Measurements from ENCODE around the gene FBXO15.

GRCh38 chr18:74186661-74187060 lies 39.0 kb upstream of the FBXO15 start:
- no peak for TF ChIP-seq TAF15 (IDR thresholded peaks at IDR 0.05; ENCODE audit: low read depth, low read length, poor library complexity, severe bottlenecking)
- TF ChIP-seq, protein P1, sequence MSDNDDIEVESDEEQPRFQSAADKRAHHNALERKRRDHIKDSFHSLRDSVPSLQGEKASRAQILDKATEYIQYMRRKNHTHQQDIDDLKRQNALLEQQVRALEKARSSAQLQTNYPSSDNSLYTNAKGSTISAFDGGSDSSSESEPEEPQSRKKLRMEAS (IDR thresholded peaks at IDR 0.05) = no peak
- TF ChIP-seq EZH2 (conservative IDR thresholded peaks at IDR 0.05; ENCODE audit: low read depth, low read length) = no peak
- no peak for TF ChIP-seq CCAR2 (optimal IDR thresholded peaks at IDR 0.05; ENCODE audit: low read depth, low read length)
- no peak for TF ChIP-seq ZNF776 (CRISPR knock-in tag; IDR thresholded peaks at IDR 0.05)
- no peak for TF ChIP-seq SMARCE1 (IDR thresholded peaks at IDR 0.05; ENCODE audit: borderline replicate concordance)
- no peak for TF ChIP-seq CTCF (CRISPR knock-in tag; IDR thresholded peaks at IDR 0.05)
